K562 (cell line): ENCODE data around the gene CENPX. TPM values are rescaled to one million over a fixed set of nuclear protein-coding genes. Genes with fewer than 3 reads are reported as not detected.

Experiments used
- CHAMP1 ChIP-seq: fragments of 450-650 bp; IDR thresholded peaks from 2 replicates; pipeline ENCODE4 v1.6.1; 2016; ENCODE audit warnings: mild to moderate bottlenecking
- CHD1 ChIP-seq: fragments of 200-600 bp; sonication (generic); IDR thresholded peaks from one replicate; pipeline ENCODE4 v1.6.1; 2012; ENCODE audit warnings: mild to moderate bottlenecking, moderate library complexity, low read length, inconsistent platforms
- HIVEP1 ChIP-seq: fragments of 250-450 bp; sonication (Bioruptor Pico); IDR thresholded peaks from 2 replicates; pipeline ENCODE4 v1.4.0; 2020; ENCODE audit warnings: mild to moderate bottlenecking
- NR2F6 ChIP-seq: fragments of 450-650 bp; formaldehyde crosslinking; IDR thresholded peaks from 2 replicates; pipeline ENCODE4 v1.4.0; 2020; ENCODE audit warnings: mild to moderate bottlenecking
- NRF1 ChIP-seq, 2 experiments: fragments of 450-650 bp; IDR thresholded peaks in 1 of 2; conservative IDR thresholded peaks in 1 of 2; 2 replicates each; pipeline ENCODE4 v1.6.1; 2014; ENCODE audit warnings: mild to moderate bottlenecking in 2 of 2
- RREB1 ChIP-seq: fragments of 250-450 bp; sonication (Bioruptor Pico); IDR thresholded peaks from 2 replicates; pipeline ENCODE4 v1.4.0; 2020
- SOX6 ChIP-seq: fragments of 450-650 bp; IDR thresholded peaks from 2 replicates; pipeline ENCODE4 v1.6.1; 2014; ENCODE audit warnings: mild to moderate bottlenecking
- SPI1 ChIP-seq: IDR thresholded peaks from 2 replicates; pipeline ENCODE4 v1.6.1; 2011; ENCODE audit warnings: low read depth, low read length, control low read depth, borderline replicate concordance
- VEZF1 ChIP-seq: fragments of 200-800 bp; sonication (Bioruptor generic); IDR thresholded peaks from 2 replicates; pipeline ENCODE4 v1.6.1; 2017; ENCODE audit warnings: missing genetic modification characterization, missing compliant biosample characterization
- ZBTB26 ChIP-seq: fragments of 450-650 bp; formaldehyde crosslinking; IDR thresholded peaks from 2 replicates; pipeline ENCODE4 v1.4.0; 2022; ENCODE audit warnings: missing genetic modification characterization
- ZNF146 ChIP-seq: IDR thresholded peaks from one replicate; pipeline ENCODE4 v1.6.1; 2018; ENCODE audit warnings: missing compliant biosample characterization; ENCODE audit not compliant: unreplicated experiment
- ZNF518B ChIP-seq: fragments of 250-450 bp; sonication (Bioruptor Pico); IDR thresholded peaks from 2 replicates; pipeline ENCODE4 v1.5.0; 2021; ENCODE audit warnings: mild to moderate bottlenecking, moderate library complexity
- ZSCAN32 ChIP-seq: fragments of 450-650 bp; formaldehyde crosslinking; IDR thresholded peaks from 2 replicates; pipeline ENCODE4 v1.4.0; 2020; ENCODE audit warnings: mild to moderate bottlenecking, moderate library complexity
- polyA plus RNA-seq, 8 experiments: library from polyadenylated mRNA; depleted of rRNA in 4 of 8; stranded (reverse) in 5 of 8; unstranded in 3 of 8; fragments of >200 nt; fragmentation: Nextera tagmentation in 2 of 8; fragmentation: Illumina TruSeq in 1 of 8; extraction: Ambion mirVana in 2 of 8; extraction: Trizol in 1 of 8; gene quantifications; 2 replicates each; pipeline versions ENCODE4 v1.2.1 to v1.2.3, GENCODE V29; 2011 to 2014; ENCODE audit warnings: inconsistent platforms in 1 of 8, missing spikeins in 1 of 8
- total RNA-seq, 7 experiments: library from RNA; depleted of rRNA in 6 of 7; stranded (reverse); fragments of >200 nt in 6 of 7; fragmentation: Illumina TruSeq in 2 of 7; extraction: Trizol in 2 of 7; gene quantifications; 2 replicates each; pipeline versions ENCODE4 v1.2.1 to v1.2.3, GENCODE V29; 2011 to 2021; ENCODE audit warnings: low replicate concordance in 1 of 7

The CENPX gene
- total and polyA plus RNA-seq, 9 of the 15 experiments (the other 6 are each of a cell fraction or from before 2014, with no cell fraction given): 32.7 to 352 (median 127) TPM

- TF ChIP-seq RREB1 (no peak), ZNF146 (CRISPR knock-in tag) (no peak), SOX6 (no peak), ZNF518B (CRISPR knock-in tag) (no peak), NRF1 (conservative IDR thresholded peaks at IDR 0.05 in 1 of 2, IDR thresholded peaks at IDR 0.05 in 1 of 2) (no peak), SPI1 (no peak), HIVEP1 (CRISPR knock-in tag) (no peak), CHD1 (no peak), CHAMP1 (no peak), NR2F6 (CRISPR knock-in tag) (no peak), VEZF1 (CRISPR knock-in tag) (no peak), ZBTB26 (CRISPR knock-in tag) (no peak), ZSCAN32 (CRISPR knock-in tag) (no peak)
These were observed 2.2 kb upstream of the CENPX start (continued) for GRCh38 chr17:82024859-82025258.
